22Rv1 (cell line): ENCODE results near the gene PSD2.

Source experiments
- H3K27ac ChIP-seq: fragments of 450-650 bp; 2 replicates; pipeline ENCODE4 v1.5.1; 2017
- ZFX ChIP-seq: fragments of 450-650 bp; IDR thresholded peaks from 2 replicates; pipeline ENCODE4 v1.6.1; 2017; ENCODE audit warnings: antibody characterized with exemption, borderline replicate concordance
- TF ChIP-seq, protein P1 (sequence below): fragments of 450-650 bp; IDR thresholded peaks from 2 replicates; pipeline ENCODE4 v1.5.1; 2017; ENCODE audit warnings: mild to moderate bottlenecking

The PSD2 gene

DNA sequence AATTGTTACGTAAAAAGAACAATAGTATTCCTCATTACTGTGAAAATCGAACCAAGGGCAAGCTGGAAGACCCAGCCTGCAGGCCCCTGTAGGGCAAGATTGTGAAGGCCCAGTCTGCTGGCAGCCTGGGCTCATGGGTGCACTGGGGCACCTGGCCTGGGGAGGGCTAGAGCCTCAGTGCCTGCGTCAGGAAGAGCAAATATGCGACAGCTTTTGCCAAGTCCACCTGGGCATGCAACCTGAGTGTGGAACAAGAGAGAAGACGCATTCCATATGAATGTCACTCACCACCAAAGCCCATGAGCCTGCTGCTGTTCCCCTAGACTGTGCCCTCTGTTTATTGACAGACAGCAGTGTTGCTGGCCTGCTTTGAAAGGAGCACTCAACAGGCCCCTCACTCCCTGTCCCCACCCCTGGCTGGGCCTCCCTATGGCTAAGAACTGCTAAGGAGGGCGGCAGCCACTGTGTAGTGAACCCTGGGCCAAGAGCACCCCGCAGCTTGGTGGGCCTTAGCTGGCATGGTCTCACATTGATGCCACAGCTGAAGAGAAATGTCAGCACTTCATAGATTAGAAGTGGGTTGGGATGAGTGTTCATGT, 28.2 kb downstream of the PSD2 start:
- no peak overlapping the region for H3K27ac ChIP-seq
- no peak for TF ChIP-seq ZFX
- TF ChIP-seq, protein P1, sequence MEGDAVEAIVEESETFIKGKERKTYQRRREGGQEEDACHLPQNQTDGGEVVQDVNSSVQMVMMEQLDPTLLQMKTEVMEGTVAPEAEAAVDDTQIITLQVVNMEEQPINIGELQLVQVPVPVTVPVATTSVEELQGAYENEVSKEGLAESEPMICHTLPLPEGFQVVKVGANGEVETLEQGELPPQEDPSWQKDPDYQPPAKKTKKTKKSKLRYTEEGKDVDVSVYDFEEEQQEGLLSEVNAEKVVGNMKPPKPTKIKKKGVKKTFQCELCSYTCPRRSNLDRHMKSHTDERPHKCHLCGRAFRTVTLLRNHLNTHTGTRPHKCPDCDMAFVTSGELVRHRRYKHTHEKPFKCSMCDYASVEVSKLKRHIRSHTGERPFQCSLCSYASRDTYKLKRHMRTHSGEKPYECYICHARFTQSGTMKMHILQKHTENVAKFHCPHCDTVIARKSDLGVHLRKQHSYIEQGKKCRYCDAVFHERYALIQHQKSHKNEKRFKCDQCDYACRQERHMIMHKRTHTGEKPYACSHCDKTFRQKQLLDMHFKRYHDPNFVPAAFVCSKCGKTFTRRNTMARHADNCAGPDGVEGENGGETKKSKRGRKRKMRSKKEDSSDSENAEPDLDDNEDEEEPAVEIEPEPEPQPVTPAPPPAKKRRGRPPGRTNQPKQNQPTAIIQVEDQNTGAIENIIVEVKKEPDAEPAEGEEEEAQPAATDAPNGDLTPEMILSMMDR: no peak

DNA sequence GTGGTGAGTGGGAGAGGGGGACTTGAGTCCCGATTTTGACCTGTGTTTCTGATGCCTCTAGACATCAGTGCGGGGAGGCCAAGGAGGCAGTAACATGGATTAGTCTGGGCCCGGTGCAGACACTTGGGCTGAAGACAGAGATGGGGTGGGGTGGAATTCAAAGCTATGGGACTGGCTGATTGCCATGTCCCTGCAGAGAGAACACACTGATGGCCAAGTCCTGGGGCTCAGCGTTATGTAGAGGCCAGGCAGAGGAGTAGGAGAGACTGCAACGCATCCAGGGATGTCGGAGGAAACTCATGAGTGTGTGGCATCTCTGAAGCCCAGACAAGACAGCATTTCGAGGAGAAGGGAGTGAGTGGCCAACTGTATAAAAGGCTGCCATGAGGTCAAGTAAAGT, 30.1 kb downstream of the PSD2 start:
- TF ChIP-seq ZFX: no peak
- H3K27ac ChIP-seq: no peak overlapping the region

DNA sequence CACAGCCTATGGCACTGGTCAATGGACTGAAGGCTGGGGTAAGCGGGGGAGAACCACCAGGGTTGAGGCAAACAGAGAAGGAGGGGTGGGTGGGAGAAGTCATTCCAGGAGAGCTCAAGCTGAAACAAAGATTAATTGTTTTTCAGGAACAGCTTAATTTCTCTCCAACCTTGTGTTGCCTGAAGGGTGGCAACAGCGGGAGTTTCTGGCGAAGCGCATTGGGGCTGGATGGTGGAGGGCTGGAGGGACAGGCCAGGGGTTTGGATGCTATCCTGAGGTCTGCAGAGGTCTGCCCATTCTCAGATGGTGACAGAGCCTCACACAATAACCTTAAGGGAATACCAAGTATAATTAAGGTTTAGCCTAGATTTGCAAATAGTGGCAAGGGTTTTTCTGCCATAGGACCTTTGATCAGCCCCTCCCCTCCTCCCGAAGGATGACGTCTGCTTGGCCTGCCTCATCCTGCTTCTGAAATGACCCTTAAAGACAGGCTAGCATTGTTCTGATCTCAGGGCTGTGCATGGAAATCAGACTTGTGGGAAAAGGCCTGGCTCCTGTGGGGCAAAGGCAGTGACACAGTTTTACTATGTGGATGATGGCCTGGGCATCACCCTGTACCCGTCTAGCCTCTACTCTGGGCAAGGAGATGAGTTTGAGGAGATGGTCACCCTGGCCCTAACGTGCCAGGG, 32.7 kb downstream of the PSD2 start:
- H3K27ac ChIP-seq: no peak overlapping the region
- TF ChIP-seq, protein P1: no peak

DNA sequence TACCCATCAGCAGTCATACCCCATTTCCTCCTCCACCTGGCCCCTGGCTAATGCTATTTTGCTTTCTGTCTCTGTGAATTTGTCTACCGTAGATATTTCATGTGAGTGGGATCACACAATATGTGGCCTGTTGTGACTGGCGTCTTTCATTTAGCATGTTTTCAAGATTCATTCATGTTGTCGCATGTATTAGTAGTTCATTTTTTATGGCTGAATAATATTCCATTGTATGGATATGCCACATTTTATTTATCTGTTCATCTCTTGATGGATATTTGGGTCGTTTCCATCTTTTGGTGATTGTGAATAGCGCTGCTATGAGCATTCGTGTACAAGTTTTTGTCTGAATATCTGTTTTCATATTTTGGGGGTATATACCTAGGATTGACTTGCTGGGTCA, 33.9 kb downstream of the PSD2 start:
- TF ChIP-seq, protein P1: no peak
- TF ChIP-seq ZFX: no peak
- no peak overlapping the region for H3K27ac ChIP-seq

DNA sequence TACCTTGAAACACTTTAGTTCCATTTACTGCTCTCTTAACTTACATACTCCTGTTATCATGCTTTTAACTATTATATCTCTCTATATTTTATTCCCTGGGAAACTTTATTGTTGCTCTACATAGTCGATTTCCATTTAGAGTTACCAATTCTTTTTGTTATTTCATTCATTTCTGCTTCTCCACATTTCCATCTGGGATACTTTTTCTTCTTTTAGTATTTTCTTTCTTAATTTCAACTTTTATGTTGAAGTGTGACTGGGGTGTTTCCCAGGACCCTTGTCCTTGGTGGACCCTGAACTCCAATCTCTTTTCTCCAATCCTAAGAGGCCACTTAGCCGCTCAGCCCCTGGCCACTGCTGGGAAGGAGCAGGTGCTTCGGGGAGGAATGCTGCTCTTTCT, 36.0 kb downstream of the PSD2 start:
- H3K27ac ChIP-seq: no peak overlapping the region
- TF ChIP-seq ZFX: no peak
- TF ChIP-seq, protein P1: no peak

DNA sequence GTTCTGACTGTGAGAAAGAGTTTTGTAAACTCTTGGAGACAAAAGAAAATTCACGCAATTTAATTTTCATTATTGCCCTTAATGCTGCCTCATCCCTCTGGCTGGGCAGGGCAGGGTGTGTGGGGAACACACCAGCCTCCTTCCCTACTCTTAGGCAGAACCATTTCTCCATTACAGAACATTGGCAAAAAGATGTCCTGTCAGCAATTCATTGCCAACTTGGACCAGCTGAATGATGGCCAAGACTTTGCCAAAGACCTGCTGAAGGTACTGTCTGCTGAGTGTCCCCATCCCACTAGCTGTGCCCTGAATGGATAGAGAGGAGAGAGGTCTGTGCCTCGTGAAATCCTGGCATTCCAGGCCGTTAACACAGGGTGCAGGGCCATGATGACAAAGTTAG, 37.9 kb downstream of the PSD2 start:
- TF ChIP-seq, protein P1: no peak
- TF ChIP-seq ZFX: no peak
- H3K27ac ChIP-seq: no peak overlapping the region

DNA sequence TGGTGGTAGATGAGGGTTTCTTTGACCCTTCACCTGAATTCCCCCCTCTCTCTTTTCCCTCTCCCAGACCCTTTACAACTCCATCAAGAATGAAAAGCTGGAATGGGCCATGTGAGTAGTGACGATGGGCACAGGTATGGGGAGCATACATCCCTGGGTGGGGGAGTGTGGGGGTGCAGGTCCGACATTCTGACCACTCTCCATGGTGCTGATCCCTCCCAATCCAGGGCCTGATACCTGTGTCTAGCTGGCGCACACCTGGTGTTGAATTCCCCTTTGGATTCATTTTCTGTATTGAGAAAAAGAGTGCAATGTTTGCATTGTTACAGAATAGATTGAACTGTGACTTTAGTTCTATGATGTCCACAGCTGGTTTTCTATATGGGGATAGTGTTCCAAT, 40.0 kb downstream of the PSD2 start:
- H3K27ac ChIP-seq: no peak overlapping the region
- TF ChIP-seq, protein P1: no peak
- TF ChIP-seq ZFX: no peak
